Brain pericyte (primary cell): Measurements from ENCODE around the gene FMO5.

Experiments used
- DNase-seq: peaks from one replicate; pipeline ENCODE4 v3.0.0-alpha.2; 2012; ENCODE audit warnings: low read depth, low spot score

FMO5 gene, protein sequence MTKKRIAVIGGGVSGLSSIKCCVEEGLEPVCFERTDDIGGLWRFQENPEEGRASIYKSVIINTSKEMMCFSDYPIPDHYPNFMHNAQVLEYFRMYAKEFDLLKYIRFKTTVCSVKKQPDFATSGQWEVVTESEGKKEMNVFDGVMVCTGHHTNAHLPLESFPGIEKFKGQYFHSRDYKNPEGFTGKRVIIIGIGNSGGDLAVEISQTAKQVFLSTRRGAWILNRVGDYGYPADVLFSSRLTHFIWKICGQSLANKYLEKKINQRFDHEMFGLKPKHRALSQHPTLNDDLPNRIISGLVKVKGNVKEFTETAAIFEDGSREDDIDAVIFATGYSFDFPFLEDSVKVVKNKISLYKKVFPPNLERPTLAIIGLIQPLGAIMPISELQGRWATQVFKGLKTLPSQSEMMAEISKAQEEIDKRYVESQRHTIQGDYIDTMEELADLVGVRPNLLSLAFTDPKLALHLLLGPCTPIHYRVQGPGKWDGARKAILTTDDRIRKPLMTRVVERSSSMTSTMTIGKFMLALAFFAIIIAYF

DNA sequence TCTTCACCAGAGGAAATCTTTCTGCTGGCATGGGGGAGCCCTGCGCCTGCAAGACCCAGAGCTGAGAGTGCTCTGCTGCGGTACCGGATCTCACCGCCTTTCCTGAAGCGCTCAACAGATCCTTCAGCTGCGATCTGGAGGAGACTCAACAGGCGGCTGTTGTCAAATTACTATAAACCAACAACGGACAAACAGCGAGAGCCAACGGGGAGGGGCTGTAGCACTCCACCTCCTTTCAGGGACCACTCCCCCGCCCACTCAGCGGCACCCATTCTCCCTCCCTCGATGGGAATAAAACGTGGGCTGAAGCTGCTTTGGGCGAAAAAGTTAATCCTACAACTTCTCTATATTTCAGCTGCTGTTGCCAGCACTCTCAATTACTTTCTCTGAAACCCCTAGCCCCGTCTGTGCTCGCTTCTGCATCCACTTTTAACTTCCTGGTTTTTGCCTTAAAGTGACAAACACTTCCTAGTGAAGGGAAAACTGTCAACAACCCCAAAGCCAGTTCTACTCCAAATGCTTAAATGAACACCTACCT is at the start of gene FMO5:
Gene FMO5 (minus strand): TSS at position 147 of the 538 bp plus-strand sequence. CDS start 310 bp downstream, outside the sequence.
- DNase-seq: peak; percentile 26

DNA sequence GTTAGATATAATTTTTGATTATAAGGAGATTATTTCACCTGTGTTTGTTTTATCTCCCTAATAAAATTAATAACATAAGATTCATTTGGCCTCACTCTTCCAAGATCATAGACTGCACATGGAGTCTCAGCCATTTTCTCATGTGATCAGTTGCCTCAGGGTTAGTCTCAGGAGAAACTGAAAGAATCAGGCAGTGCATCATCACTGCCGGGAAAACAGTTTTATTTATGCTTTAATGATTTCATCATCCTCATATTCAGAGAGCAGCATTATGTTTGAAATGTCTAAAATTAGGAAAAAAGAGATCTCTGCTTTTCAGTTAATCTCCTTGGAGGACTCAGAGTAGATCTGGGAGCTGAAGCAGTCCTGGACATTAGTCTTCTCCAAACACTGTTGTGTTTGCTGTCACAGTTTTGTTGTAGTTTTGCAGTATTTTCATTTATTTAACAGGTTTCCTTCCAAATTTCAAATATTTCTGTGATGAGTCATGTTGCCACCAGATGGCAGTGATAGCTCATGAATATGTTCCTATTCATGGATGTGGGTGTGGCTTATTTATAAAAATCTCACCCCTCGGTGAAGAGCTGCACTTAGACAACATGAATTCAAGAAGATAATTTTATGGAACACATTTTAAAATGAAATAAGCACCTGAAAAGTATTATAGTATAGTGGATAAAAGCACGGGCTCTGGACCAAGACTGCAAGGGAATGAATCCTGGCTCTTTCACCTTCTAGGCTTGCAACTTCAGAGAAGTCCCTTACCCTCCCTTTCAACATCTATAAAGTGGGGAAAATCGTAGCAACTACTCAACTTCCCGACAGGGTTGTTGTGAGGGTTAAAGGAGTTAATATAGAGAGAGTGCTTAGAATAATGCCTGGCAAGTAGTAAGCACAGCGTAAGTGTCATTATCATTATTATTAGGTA is 48.5 kb upstream of the FMO5 start:
- DNase-seq: peak; percentile 11

DNA sequence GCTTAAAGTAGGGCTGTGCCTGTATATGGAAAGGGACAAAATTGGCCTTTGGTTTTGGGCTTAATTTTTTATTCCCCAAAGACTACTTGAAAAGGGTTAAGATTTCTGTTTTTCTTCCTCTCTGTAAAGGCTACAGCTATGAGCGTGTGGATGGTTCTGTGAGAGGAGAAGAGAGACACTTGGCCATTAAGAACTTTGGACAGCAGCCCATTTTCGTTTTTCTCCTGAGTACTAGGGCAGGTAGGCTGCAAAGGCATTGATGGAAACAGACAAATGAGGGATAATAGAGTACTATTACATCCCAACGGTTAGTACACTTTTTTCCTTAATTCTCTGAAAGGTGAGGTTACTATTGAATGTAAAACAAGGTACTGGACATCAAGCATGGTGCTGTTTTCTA is 46.9 kb upstream of the FMO5 start:
- no peak for DNase-seq

DNA sequence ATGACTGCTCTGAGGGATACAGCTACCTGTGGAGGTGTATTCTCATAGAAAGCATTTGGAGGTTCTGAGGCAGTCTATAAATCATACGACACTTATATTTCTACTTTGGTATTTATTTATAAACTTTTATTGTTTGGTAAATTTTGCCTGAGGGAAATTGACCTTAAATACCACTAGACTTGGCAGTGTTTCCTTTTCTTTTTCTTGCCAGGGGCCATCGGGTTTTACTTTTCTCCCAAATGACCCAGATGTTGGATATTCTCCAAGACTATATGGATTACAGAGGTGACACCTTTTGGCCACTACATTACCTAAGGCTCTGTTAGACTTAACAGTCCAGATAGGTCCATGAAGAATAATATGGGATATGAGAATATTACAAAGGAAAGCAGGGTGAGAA is 45.6 kb upstream of the FMO5 start:
- DNase-seq: no peak

DNA sequence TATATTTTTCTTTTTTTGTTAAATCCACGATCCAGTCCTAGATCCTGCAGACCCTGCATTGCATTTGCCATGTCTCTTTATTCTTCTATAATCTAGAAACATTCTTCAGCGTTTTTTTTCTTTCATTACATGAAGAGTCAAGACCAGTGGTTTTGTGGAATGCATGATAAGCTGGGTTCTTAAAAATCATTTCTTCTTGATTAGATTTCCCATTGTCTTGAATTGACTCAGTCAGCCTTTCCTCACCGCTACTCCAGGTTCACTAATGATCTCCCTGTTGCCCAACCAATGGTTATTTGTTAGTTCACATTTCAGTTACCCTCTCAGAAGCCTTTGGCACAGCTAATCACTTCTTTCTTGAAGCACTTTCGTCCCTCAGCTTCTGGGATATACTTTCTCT is 42.6 kb upstream of the FMO5 start:
- no peak for DNase-seq

DNA sequence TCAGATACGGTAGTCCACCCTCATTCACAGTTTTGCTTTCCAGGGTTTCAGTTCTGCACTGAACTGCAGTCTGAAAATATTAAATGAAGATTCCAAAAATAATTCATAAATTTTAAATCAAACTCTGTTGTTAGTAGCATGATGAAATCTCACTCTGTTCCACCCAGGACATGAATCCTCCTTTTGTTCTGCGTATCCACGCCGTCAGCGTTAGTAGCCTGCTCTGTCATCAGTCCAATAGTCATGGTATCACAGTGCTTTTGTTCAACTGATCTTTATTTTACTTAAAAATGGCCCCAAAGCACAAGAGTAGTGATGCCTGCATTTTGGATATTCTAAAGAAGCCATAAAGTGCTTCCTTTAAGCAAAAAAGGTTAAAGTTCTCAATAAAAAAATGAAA is 41.2 kb upstream of the FMO5 start:
- no peak for DNase-seq

DNA sequence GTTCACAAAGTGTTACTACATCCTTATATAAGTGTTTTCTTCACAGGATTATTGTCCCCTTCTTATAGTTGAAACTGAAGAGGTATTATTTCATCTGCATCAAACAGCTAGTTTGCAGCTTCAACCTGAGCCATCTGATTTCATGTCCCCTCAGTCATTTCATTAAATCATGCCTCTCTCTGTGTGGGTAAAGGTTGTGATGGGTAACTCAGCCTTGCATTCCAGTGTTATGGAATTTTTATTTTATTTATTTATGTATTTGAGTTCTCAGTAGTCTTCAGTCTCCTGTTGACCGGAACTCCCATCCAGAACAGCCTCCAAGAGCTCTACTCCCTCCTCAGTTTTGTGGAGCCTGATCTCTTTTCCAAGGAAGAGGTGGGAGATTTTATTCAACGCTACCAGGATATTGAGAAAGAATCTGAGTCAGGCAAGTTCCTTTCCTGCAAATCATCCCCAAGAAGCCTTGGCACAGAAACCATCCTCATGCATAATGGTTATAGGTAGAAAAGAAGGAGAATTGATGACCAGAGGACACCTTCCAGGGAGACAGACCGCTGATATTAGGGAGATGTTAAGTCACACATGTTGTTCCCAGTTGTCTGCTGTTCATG is 39.1 kb upstream of the FMO5 start:
- DNase-seq: no peak

DNA sequence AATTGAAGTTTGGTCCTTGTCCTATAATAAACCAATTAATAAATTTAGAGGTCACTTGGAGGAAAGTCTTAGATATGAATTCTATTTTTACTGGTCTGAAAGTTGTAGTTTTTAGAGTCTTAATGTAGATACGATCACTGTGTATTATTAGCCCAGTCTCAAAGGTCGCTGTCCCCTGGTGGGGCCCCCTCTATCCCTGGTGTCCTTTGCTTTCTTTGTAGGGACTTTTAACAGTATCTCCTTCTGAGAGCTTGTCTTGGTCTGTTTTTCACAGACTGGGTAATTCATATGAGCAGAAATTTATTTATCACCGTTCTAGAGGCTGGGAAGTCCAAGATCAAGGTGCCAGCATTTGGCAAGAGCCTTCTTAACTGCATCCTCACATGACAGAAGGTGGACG is 35.8 kb upstream of the FMO5 start:
- no peak for DNase-seq

DNA sequence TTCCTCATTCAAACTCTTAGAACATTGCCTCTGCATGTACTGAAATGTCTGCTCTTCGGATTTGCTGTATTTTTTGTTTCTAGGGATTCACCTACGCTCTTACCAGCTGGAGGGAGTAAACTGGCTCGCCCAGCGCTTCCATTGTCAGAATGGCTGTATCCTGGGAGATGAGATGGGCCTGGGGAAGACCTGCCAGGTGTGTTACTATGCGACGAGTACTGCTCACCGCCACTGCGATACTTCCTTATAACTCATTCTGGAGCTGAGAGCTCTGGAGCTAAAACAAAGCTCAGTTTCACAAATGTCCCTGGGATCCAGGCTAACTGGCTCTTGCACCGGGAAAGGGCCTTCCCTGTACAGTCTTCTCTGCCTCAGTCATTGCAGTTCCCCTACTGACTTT is 27.4 kb upstream of the FMO5 start:
- DNase-seq: no peak

DNA sequence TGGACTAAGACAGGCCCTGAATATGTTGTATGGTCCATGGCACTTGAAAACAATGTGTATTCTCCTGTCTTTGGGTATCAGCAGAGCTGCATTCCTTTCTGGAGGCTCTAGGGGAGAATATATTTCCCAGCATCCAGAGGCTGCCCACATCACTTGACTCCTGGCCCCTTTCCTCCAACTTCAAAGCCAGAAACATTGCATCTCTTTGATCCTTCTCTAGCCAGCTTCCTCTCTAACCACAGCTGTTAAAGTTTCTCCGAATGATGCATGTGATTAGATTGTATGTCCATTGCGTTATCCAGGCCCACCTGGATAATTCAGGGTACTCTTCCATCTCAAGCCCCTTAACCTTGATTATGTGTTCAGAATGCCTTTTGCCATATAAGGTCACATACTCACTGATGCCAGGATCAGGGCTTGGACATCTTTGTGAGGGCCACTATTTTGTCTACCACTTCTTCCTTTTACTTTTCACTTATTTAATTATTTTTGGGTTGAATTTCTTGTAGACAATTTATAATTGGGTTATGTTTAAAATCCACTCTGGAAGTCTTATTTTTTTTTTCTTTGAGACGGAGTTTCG is 22.6 kb upstream of the FMO5 start:
- DNase-seq: no peak

DNA sequence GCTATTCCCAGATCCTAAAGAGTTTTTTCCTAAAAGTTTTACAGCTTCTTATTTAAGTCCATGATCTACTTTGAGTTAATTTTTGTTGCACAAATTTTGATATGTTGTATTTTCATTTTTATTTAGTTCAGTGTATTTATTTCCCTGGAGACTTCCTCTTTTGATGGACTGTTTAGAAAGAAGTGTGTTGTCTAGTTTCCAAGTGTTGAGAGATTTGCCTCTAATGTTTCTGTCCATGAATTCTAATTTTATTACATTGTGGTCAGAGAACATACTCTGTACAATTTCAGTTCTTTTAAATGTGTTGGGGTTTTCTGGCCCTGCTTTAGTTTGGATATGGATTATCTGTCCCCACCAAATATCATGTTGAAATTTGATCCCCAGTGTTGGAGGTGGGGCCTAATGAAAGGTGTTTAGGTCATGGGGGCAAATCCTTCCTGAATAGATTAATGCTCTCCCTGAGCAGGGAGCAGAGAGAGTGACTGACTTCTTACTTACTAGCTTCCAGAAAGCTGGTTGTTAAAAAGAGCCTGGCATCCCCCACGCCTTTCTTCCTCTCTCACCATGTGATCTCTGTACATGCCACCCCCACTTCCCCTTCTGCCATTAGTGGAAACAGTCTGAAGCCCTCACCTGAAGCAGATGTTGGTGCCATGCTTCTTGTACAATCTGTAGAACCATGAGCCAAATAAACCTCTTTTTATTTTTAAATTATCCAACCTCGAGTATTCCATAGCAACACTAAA is 21.9 kb upstream of the FMO5 start:
- no peak for DNase-seq

DNA sequence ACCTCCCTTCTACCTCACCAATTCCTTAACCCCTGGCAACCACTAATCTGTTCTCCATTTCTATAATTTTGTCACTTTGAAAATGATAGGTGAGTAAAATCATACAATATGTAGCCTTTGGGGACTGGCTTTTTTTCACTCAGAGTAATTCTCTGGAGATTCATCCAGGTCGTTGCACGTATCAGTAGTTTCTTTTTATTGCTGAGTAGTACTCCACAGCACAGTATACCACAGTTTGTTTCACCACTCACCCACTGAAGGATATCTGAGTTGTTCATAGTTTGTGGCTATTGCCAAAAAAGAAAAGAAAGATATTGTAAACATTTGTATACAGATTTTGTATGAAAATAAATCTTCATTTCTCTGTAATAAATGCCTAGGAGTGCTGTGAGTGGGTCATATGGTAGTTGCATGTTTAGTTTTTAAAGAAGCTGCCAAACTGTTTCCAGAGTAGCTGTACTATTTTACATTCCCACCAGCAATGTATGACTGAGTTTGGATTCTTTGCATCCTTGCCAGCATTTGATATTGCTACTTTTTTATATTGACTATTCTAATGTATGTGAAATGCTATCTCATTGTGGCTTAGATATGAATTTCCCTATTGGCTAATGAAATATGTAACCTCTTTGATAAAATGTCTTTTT is 21.0 kb upstream of the FMO5 start:
- no peak for DNase-seq

DNA sequence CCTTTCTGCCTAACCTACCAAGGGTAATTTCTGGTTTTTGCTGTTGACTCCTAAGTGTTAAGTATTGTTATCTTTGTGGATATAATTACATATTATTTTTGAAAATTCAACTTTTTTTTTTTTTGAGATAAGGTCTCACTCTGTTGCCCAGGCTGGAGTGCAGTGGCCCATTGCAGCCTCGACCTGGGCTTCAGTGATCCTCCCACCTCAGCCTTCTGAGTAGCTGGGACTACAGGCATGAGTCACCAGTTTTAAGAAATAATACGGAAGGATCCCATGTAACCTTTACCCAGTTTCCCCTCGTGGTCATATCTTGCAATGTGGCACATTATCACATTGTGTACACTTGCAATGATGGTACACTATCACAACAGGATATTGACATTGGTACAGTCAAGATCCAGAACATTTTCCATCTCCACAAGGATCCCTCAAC is 20.5 kb upstream of the FMO5 start:
- DNase-seq: no peak

DNA sequence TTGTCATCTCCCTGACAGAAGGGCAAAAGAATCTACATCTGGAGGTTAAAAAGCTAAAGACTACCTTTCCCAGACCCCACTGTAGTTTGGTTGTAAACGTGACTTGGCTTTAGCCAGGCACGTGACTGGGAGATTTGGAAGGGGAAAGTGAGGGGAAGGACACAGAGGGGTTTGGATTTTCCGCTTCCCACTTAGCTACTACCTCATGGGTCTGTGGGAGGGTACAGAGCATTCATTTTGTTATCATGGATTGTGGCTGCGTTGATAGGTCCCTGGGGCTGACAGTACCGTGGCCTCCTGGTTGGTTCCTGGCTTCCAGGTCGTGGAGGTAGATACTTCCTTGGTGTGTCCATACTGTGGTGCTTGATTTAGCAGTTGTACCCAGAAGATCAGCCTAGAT is 20.0 kb upstream of the FMO5 start:
- DNase-seq: no peak

DNA sequence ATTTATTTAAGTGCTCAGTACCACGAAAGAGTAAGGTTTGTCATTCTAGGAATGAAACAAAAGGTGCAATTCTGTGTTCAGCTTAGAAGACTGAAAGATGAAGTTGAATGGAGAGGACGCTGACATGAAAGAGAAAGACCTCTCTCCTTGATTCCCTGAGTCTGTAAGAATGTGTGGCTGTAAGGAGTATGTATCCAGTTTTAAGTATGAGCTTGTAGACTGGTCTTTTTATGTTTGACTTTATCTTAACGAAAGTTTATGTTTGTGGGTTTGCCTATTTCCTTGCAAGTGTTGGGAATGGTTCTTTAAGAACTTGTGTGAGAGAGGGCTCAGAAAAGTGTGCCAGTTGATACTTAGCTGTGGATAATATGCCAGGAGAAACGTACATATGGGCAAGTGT is 18.7 kb upstream of the FMO5 start:
- no peak for DNase-seq

DNA sequence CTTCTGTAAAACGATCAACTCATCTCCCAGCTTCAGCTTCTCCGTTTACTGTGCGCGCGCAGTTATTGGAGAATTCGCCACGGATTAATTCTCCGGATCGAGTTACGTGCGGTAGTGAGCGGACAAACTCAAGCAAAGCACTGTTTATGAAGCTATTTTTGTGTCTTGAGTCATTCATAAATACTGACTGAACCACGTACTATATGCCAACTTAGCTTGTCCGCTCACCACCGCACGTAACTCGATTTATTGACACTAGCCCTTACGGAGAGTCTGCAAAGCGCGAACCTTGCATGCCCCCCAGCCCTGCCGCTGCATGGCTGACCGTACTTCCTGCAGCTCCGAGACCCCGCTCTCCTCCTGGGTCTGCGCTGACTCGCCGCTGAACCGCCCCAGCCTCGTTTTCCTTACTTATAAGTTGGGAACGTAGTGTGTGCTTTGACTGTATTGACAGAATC is 18.1 kb upstream of the FMO5 start:
- DNase-seq: peak; percentile 16

DNA sequence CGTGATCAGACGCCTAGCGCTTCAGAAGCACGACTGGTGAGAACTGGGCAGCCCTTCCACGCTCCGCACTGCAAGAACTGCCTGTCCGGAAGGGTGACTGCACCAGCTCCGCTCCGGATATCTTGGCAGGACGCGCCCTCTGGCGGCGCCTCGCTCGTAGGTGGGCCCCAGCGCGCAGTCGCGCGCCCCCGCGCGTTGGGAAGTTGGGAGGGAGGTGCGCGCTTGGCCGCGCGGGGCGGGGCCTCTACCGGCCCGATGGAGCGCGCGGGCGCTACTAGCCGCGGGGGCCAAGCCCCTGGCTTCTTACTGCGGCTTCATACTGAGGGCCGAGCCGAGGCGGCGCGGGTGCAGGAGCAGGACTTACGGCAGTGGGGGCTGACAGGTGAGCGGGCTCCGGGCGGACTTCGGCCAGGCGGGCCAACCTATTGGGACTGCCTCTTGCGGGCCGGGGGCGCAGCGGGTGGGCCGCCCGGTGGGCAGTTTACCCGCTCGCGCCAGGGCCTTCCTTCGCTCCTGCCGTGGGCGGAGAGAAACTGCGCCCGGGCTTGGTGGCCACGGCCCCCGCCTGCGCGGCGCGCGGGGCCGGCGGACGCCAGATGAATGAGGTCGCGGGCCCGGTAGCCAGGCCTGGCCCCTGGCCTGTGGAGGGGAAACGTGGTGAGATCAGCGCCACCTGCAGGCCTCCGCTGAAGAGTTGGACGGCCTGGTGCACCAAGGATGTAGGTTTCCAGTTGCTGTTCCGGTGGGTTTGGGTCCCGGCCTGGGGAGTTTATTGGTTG is 17.5 kb upstream of the FMO5 start, which contains the start of gene CHD1L:
Gene CHD1L (plus strand): TSS at position 236 of the 779 bp plus-strand sequence. CDS start 20 bp downstream, at position 256.
- peak; percentile 89 for DNase-seq

DNA sequence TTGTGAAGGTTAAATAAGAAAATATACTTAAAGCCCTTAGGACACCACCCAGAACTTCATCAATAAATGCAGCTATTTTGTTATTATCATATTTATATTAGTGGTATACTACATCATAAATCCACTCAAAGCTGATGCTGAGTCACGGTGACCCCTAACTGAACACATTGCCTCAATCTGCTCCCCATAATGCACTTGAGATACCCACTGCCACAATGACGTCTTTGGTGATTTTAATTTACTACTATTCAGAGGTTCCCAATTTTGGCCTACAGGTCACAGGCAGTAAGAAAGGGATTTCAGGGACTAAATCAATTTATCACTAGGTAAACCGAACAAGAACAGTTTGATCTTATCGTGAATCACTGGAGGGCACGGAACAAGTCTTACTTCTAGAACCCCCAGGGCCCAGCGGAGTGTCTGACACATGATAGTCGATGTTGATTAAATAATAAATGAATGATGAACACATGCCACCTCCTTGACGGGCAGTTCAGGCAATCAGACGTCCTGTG is 16.9 kb upstream of the FMO5 start:
- no peak for DNase-seq
